Panc1 (cell line): ENCODE data around the gene CDK14.

Experiments
- CTCF ChIP-seq: fragments of 450-650 bp; IDR thresholded peaks from 2 replicates; pipeline ENCODE4 v1.5.1; 2017; ENCODE audit warnings: mild to moderate bottlenecking
- REST ChIP-seq, 2 experiments: IDR thresholded peaks; 2 replicates each; pipeline ENCODE4 v1.6.1; 2011 to 2012; ENCODE audit warnings: low read depth in 2 of 2, control low read depth in 1 of 2, low read length in 1 of 2, mild to moderate bottlenecking in 1 of 2, moderate library complexity in 1 of 2; ENCODE audit not compliant: insufficient read depth in 1 of 2

GRCh38 chr7:91034459-91035368, 438.6 kb downstream of the CDK14 start:
- TF ChIP-seq CTCF (peak; percentile 65), REST (IDR thresholded peaks at IDR 0.05; ENCODE audit: insufficient read depth in 1 of 2, low read depth in 2 of 2, low read length in 1 of 2) (no peak)
